HepG2 (cell line): ENCODE measurements around the gene CFAP300. TPM values are rescaled to one million over a fixed set of nuclear protein-coding genes. Genes with fewer than 3 reads are reported as not detected.

Experiments
- ATAC-seq: fragments of 200-7000 bp; cut with Tn5 transposase; 3 replicates; pipeline ENCODE4 v1.9.1; 2020; ENCODE audit warnings: mild to moderate bottlenecking, moderate library complexity
- BruUV-seq: library from RNA; stranded (reverse); fragments of 400-500 nt; replicated peaks from 2 replicates; lab custom pipeline; 2021; lab: Mats Ljungman, UMichigan
- CTCF ChIA-PET: fragments of 300-600 bp; formaldehyde crosslinking; extraction: SDS; loops from one replicate; lab custom pipeline; 2021; ENCODE audit warnings: low total read pairs, inconsistent platforms, low intra/inter-chr PET ratio; lab: Yijun Ruan, JAX
- POLR2A ChIA-PET: fragments of 350-600 bp; sonication (Branson Sonifier 250); formaldehyde crosslinking; loops from one replicate; lab custom pipeline; 2020; ENCODE audit warnings: antibody characterized with exemption, inconsistent platforms; lab: Yijun Ruan, JAX
- DNase-seq: peaks from one replicate; pipeline ENCODE4 v3.0.0-alpha.2; 2015; ENCODE audit warnings: low spot score
- FAIRE-seq: peaks from 3 replicates; lab custom pipeline; 2011; peaks lifted over from hg19 to GRCh38; lab: Jason Lieb, UNC
- H2AFZ ChIP-seq: one replicate; pipeline ENCODE4 v1.6.1; 2011; ENCODE audit warnings: low read length, inconsistent platforms
- H3K27ac ChIP-seq: fragments of 300-600 bp; 3 replicates; pipeline ENCODE4 v1.8.0; 2011; ENCODE audit warnings: mixed run types, mild to moderate bottlenecking, mixed read lengths, low read length, inconsistent platforms; ENCODE audit not compliant: insufficient read depth; ENCODE audit errors: extremely low read length
- H3K27me3 ChIP-seq, 2 experiments: fragments of 200-600 bp in 1 of 2; 2 replicates in 1 of 2; 3 replicates in 1 of 2; pipeline versions ENCODE4 v1.6.0 to v1.8.0; 2011; ENCODE audit warnings: low read length in 2 of 2, mild to moderate bottlenecking in 2 of 2, moderate library complexity in 2 of 2, inconsistent platforms in 1 of 2; ENCODE audit not compliant: insufficient read depth in 2 of 2, control insufficient read depth in 1 of 2
- H3K36me3 ChIP-seq, 2 experiments: fragments of 200-600 bp in 1 of 2; replicated peaks in 1 of 2; 2 replicates in 1 of 2; 3 replicates in 1 of 2; pipeline versions ENCODE4 v1.5.1 to v1.8.0; 2011; ENCODE audit warnings: low read length in 2 of 2, inconsistent platforms in 1 of 2; ENCODE audit not compliant: insufficient read depth in 2 of 2, control insufficient read depth in 1 of 2
- H3K4me1 ChIP-seq: 2 replicates; pipeline ENCODE4 v1.5.1; 2012; ENCODE audit warnings: low read length, inconsistent platforms; ENCODE audit not compliant: insufficient read depth
- H3K4me2 ChIP-seq: 2 replicates; pipeline ENCODE4 v1.6.0; 2011; ENCODE audit warnings: low read depth, low read length, inconsistent platforms
- H3K4me3 ChIP-seq, 3 experiments: fragments of 200-600 bp in 1 of 3; sonication (generic), shearing (Covaris generic) in 1 of 3; replicated peaks in 1 of 3; 2 replicates each; pipeline ENCODE4 v1.5.1; 2011 to 2016; ENCODE audit warnings: low read length in 3 of 3, inconsistent platforms in 2 of 3, low read depth in 2 of 3, mild to moderate bottlenecking in 2 of 3, control low read depth in 1 of 3, mixed read lengths in 1 of 3; ENCODE audit not compliant: insufficient read depth in 1 of 3
- H3K79me2 ChIP-seq: one replicate; pipeline ENCODE4 v1.6.1; 2011; ENCODE audit warnings: low read length, inconsistent platforms; ENCODE audit not compliant: insufficient read depth
- H3K9ac ChIP-seq: 2 replicates; pipeline ENCODE4 v1.6.0; 2011; ENCODE audit warnings: mild to moderate bottlenecking, low read depth, low read length, inconsistent platforms; ENCODE audit not compliant: insufficient read depth
- H3K9me3 ChIP-seq: 2 replicates; pipeline ENCODE4 v1.5.1; 2012; ENCODE audit warnings: mild to moderate bottlenecking, low read length
- H4K20me1 ChIP-seq: 2 replicates; pipeline ENCODE4 v1.6.0; 2011; ENCODE audit warnings: inconsistent platforms, mild to moderate bottlenecking, low read length, moderate library complexity; ENCODE audit not compliant: insufficient read depth
- NCOA1 ChIP-seq: sonication (generic); formaldehyde crosslinking; IDR thresholded peaks from 2 replicates; pipeline ENCODE4 v1.9.0; 2021; ENCODE audit warnings: missing genetic modification reagents
- TFE3 ChIP-seq: IDR thresholded peaks from 2 replicates; pipeline ENCODE4 v1.6.1; 2016
- ZNF225 ChIP-seq: sonication (generic); formaldehyde crosslinking; IDR thresholded peaks from 2 replicates; pipeline ENCODE4 v1.4.0; 2020; ENCODE audit warnings: mild to moderate bottlenecking, missing genetic modification reagents
- ZNF296 ChIP-seq: sonication (generic); formaldehyde crosslinking; conservative IDR thresholded peaks from 2 replicates; pipeline ENCODE4 v1.5.0; 2020; ENCODE audit warnings: mild to moderate bottlenecking, missing genetic modification reagents
- ZNF780A ChIP-seq: sonication (generic); formaldehyde crosslinking; IDR thresholded peaks from 2 replicates; pipeline ENCODE4 v1.8.0; 2022; ENCODE audit warnings: mild to moderate bottlenecking, missing genetic modification reagents, moderate library complexity
- WGBS: methylation state at CpG from one replicate; pipeline ENCODE4 v1.1.6; 2017; ENCODE audit warnings: low lambda C conversion rate; 5-methylcytosine and 5-hydroxymethylcytosine counted together
- in situ Hi-C: cut with HindIII; loops from 2 replicates; pipeline ENCODE4 v1.10.0; 2017; ENCODE audit warnings: low pct_unique_long_range_greater_than_20kb; ENCODE audit not compliant: extremely low pct_ligation_motif_present
- intact Hi-C: fragments of 100-400 bp; cut with micrococcal nuclease; formaldehyde crosslinking; loops from one replicate; pipeline ENCODE4 v1.10.0; 2022; ENCODE audit not compliant: unreplicated experiment
- polyA plus RNA-seq, 8 experiments: library from polyadenylated mRNA; depleted of rRNA in 3 of 8; stranded (reverse) in 7 of 8; unstranded in 1 of 8; fragments of >200 nt; fragmentation: Illumina TruSeq in 4 of 8; extraction: Trizol in 4 of 8; gene quantifications; 2 replicates each; pipeline versions ENCODE4 v1.2.1 to v1.2.3, GENCODE V29; 2011 to 2016; ENCODE audit warnings: low read depth in 4 of 8, missing spikeins in 1 of 8, mixed read lengths in 1 of 8; ENCODE audit not compliant: insufficient read depth in 1 of 8
- total RNA-seq, 5 experiments: library from RNA; depleted of rRNA; stranded (reverse); fragments of >200 nt; fragmentation: Illumina TruSeq; extraction: Trizol; gene quantifications; 2 replicates each; pipeline ENCODE4 v1.2.3, GENCODE V29; 2016; ENCODE audit warnings: low read depth in 1 of 5

The CFAP300 gene
- total and polyA plus RNA-seq, 2 of the 13 experiments (the other 11 are each of a cell fraction or from before 2014, with no cell fraction given) = not detected

GRCh38 chr11:102064316-102064715 is 17.1 kb downstream of the CFAP300 start (continued):
- TF ChIP-seq TFE3 (no peak), ZNF296 (CRISPR knock-in tag) (no peak), ZNF780A (CRISPR knock-in tag) (no peak)

- 0% methylated on average over 1 of the region's 1 CpG for WGBS
- Histone ChIP-seq H3K36me3 (no peaks in the 10 kb centered on the region), H3K9ac (no peak overlapping the region), H3K9me3 (peaks cover 24% of the 10 kb centered on the region), H3K27me3 (no peaks in the 10 kb centered on the region), H3K79me2 (no peaks in the 10 kb centered on the region), H3K4me2 (no peak overlapping the region), H3K27ac (no peak overlapping the region), H3K4me3 (no peak overlapping the region), H2AFZ (no peak overlapping the region), H4K20me1 (no peaks in the 10 kb centered on the region), H3K4me1 (no peaks in the 10 kb centered on the region)
- BruUV-seq = no TSS peak
- no peak for FAIRE-seq
- TF ChIP-seq NCOA1 (CRISPR knock-in tag) (no peak), ZNF225 (no peak)
- CTCF ChIA-PET = no interaction called here
- no peak for ATAC-seq
- POLR2A ChIA-PET = no interaction called here
- no peak for DNase-seq
- intact Hi-C loops = no loop called here
- in situ Hi-C loops = no loop called here
Observed at GRCh38 chr11:102070766-102071165, 23.5 kb downstream of the CFAP300 start.
